PC-9 (cell line): ENCODE measurements around the gene BIRC5. TPM values are rescaled to one million over a fixed set of nuclear protein-coding genes. Genes with fewer than 3 reads are reported as not detected.

Experiments used
- BruUV-seq: library from RNA; stranded (reverse); fragments of 400-500 nt; replicated peaks from 2 replicates; lab custom pipeline; 2021; lab: Mats Ljungman, UMichigan
- CTCF ChIA-PET: fragments of 300-600 bp; sonication (Branson Sonifier 250); formaldehyde crosslinking; loops from one replicate; lab custom pipeline; 2022; ENCODE audit warnings: antibody characterized with exemption; lab: Charles Lee
- POLR2A ChIA-PET: fragments of 300-600 bp; sonication (Branson Sonifier 250); formaldehyde crosslinking; loops from one replicate; lab custom pipeline; 2022; ENCODE audit warnings: antibody characterized with exemption; ENCODE audit not compliant: unreplicated experiment; lab: Charles Lee
- DNase-seq, 2 experiments: peaks; one replicate each; pipeline versions ENCODE4 v3.0.0 to v3.0.0-alpha.2; 2015 to 2022; ENCODE audit warnings: mixed read lengths in 1 of 2
- H2AFZ ChIP-seq: fragments of 200-600 bp; sonication (generic); 2 replicates; pipeline ENCODE4 v1.8.1; 2017; ENCODE audit warnings: antibody characterized with exemption
- H3F3A ChIP-seq: fragments of 200-600 bp; sonication (generic); 2 replicates; pipeline ENCODE4 v1.8.1; 2017; ENCODE audit warnings: antibody characterized with exemption, mild to moderate bottlenecking, low read depth; ENCODE audit not compliant: insufficient read depth
- H3K27ac ChIP-seq: fragments of 200-600 bp; sonication (generic); 2 replicates; pipeline ENCODE4 v1.6.1; 2016; ENCODE audit warnings: mixed run types
- H3K27me3 ChIP-seq: fragments of 200-600 bp; sonication (generic); 2 replicates; pipeline ENCODE4 v1.6.1; 2016; ENCODE audit warnings: low read depth, mixed run types; ENCODE audit not compliant: insufficient read depth
- H3K36me3 ChIP-seq: fragments of 200-600 bp; sonication (generic); 2 replicates; pipeline ENCODE4 v1.6.1; 2016; ENCODE audit warnings: low read depth, mixed run types
- H3K4me1 ChIP-seq: fragments of 200-600 bp; sonication (generic); replicated peaks from 2 replicates; pipeline ENCODE4 v1.6.1; 2016; ENCODE audit warnings: mixed run types; ENCODE audit not compliant: insufficient read depth
- H3K4me2 ChIP-seq: fragments of 200-600 bp; sonication (generic); 2 replicates; pipeline ENCODE4 v1.6.1; 2017; ENCODE audit warnings: mixed run types
- H3K4me3 ChIP-seq: fragments of 200-600 bp; sonication (generic); 2 replicates; pipeline ENCODE4 v1.6.1; 2016; ENCODE audit warnings: mixed run types
- H3K79me2 ChIP-seq: fragments of 200-600 bp; sonication (generic); 2 replicates; pipeline ENCODE4 v1.6.1; 2017; ENCODE audit warnings: low read depth, mixed run types
- H3K9me2 ChIP-seq: fragments of 200-600 bp; sonication (generic); 2 replicates; pipeline ENCODE4 v1.8.1; 2017; ENCODE audit warnings: mild to moderate bottlenecking; ENCODE audit not compliant: insufficient read depth
- H3K9me3 ChIP-seq: fragments of 200-600 bp; sonication (generic); 2 replicates; pipeline ENCODE4 v1.8.1; 2016; ENCODE audit warnings: low read depth; ENCODE audit not compliant: insufficient read depth
- H4K20me1 ChIP-seq: fragments of 200-600 bp; sonication (generic); 2 replicates; pipeline ENCODE4 v1.8.1; 2017; ENCODE audit not compliant: insufficient read depth
- EZH2 ChIP-seq: fragments of 200-600 bp; sonication (generic); IDR thresholded peaks from 2 replicates; pipeline ENCODE4 v1.8.0; 2017; ENCODE audit warnings: antibody characterized with exemption, low read depth
- intact Hi-C: fragments of 100-400 bp; cut with micrococcal nuclease; formaldehyde crosslinking; loops from one replicate; pipeline ENCODE4 v1.10.0; 2022; ENCODE audit not compliant: unreplicated experiment
- total RNA-seq: library from RNA; stranded (reverse); gene quantifications from 2 replicates; pipeline ENCODE4 v1.2.3, GENCODE V29; 2021
- TF ChIP-seq, protein P1 (sequence below): fragments of 200-600 bp; sonication (generic); conservative IDR thresholded peaks from 2 replicates; pipeline ENCODE4 v1.6.1; 2017; ENCODE audit warnings: mixed run types, antibody characterized with exemption, mild to moderate bottlenecking, moderate library complexity

BIRC5 gene
- total RNA-seq, 1 experiment from 2014 or later, result 91.0 TPM

DNA sequence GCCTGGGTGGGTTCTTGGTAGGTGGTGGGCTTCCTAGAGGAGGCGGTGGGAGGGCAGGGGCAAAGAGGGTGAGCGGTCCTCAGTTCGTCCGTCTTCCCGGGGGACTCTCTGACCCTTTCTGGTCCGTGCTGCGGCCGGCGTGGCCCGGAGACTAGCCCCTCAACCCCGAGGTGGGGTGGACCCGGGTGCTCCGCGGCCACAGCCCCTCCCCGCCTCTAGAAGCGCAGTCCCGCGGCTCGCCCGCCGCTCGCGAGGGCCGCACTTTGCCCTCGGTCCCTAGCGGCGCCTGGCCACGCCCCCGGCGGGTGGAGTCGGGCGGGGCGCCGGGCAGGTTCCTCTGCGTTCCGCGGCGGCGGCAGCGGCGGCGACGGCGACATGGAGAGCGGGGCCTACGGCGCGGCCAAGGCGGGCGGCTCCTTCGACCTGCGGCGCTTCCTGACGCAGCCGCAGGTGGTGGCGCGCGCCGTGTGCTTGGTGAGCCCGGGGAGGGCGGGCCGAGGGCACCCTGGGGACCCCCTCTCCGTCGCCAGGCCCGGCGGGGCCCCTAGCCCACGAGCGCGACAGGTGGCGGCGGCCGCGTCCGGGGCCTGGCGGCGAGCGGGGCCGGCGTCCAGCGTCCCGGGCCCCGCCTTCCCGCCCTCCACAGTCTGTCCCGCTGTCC, 45.7 kb upstream of the BIRC5 start, which contains the start of gene SYNGR2:
Gene SYNGR2, plus strand, starts transcription at position 340 of the 661 bp plus-strand sequence. Its CDS starts 36 bp downstream, at position 376.
- Histone ChIP-seq H2AFZ (peak within 1 kb of the TSS; percentile 58; the same call in 1 of the 2 replicates), H4K20me1 (peaks cover 7% of the 10 kb centered on the region; the same call in 1 of the 2 replicates), H3K36me3 (no peaks in the 10 kb centered on the region), H3K9me3 (no peaks in the 10 kb centered on the region), H3K4me3 (peak within 1 kb of the TSS; percentile 67), H3K27ac (no peak within 1 kb of the TSS), H3K79me2 (0 out of 2 replicates have a peak, but pooled peaks cover 6% of the 10 kb centered on the region), H3F3A (peaks cover 15% of the 10 kb centered on the region), H3K4me2 (peak within 1 kb of the TSS; percentile 81), H3K27me3 (no peaks in the 10 kb centered on the region), H3K9me2 (no peaks in the 10 kb centered on the region), H3K4me1 (peaks cover 10% of the 10 kb centered on the region; the same call in 1 of the 2 replicates)
- DNase-seq, result peak; percentile 55 to 89
- ChIA-PET POLR2A (no interaction called here), CTCF (interaction anchor here (0.6 to 1.1 kb wide), 3 partner anchors 18 to 873 kb away, joined by 4 to 7 read pairs (median 5); partner anchors contain the start of gene TK1)
- TF ChIP-seq, protein P1, sequence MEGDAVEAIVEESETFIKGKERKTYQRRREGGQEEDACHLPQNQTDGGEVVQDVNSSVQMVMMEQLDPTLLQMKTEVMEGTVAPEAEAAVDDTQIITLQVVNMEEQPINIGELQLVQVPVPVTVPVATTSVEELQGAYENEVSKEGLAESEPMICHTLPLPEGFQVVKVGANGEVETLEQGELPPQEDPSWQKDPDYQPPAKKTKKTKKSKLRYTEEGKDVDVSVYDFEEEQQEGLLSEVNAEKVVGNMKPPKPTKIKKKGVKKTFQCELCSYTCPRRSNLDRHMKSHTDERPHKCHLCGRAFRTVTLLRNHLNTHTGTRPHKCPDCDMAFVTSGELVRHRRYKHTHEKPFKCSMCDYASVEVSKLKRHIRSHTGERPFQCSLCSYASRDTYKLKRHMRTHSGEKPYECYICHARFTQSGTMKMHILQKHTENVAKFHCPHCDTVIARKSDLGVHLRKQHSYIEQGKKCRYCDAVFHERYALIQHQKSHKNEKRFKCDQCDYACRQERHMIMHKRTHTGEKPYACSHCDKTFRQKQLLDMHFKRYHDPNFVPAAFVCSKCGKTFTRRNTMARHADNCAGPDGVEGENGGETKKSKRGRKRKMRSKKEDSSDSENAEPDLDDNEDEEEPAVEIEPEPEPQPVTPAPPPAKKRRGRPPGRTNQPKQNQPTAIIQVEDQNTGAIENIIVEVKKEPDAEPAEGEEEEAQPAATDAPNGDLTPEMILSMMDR, result no peak
- TF ChIP-seq EZH2, result no peak
- no TSS peak for BruUV-seq
- intact Hi-C loops, result no loop called here

DNA sequence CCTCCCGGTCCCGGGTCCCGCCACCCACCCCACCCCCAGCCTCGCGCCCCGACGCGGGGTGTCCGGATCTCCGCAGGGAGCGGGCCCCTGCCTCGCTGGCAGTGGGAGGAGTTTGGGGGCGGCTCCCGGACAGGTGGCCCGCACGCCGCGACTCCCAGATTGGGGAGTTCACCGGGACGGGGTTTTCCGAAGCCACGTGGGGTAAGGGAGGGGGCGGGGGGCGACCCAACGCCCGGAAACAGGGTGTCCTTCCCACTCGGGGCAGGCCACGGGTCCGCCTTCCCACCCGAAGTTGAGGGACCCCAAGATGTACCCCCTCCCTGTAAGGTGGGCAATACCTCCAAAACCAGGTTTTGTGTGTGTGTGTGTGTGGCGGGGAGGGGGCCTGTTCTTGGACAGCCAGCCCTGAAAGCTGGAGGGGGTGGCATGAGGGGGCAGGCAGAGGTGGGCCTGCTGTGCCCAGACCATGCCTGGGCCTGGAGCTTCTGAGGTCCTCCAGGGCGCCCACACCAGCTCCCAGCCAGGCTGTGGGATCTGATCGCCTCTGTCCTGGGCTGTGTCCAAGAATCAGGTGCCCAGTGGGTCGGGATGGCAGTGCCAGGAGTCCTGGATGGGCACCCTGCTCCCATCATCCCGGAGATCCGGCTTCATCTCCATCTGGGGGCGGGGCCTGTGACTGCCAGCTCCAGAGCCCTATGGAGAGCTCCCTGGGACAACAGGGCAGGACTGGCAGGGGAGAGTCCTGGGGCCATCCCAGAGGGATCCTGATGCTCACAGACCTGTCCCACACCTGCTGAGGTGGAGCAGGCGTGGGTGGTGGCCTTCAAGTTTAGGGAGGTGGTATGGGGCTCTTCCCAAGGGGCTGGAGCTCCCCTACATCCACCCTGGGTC, 44.9 kb upstream of the BIRC5 start:
- TF ChIP-seq EZH2, result no peak
- TF ChIP-seq, protein P1, result no peak
- H3K4me3 ChIP-seq, result peak overlapping the region; percentile 67
- H3K36me3 ChIP-seq, result no peaks in the 10 kb centered on the region
- intact Hi-C loops, result loop anchor here (1.0 kb wide), 1 partner anchor 27 kb away; no protein-coding TSS in a partner anchor
- no TSS peak for BruUV-seq
- no peaks in the 10 kb centered on the region for H3K9me3 ChIP-seq
- peaks cover 23% of the 10 kb centered on the region for H3F3A ChIP-seq
- CTCF ChIA-PET, result interaction anchor here (0.6 to 1.2 kb wide), 7 partner anchors 17 to 872 kb away, joined by 3 to 7 read pairs (median 4); partner anchors contain the start of gene TK1
- H3K27ac ChIP-seq, result no peak overlapping the region
- H3K4me1 ChIP-seq, result peaks cover 10% of the 10 kb centered on the region; the same call in 1 of the 2 replicates
- no peaks in the 10 kb centered on the region for H3K9me2 ChIP-seq
- no peak overlapping the region for H2AFZ ChIP-seq
- POLR2A ChIA-PET, result interaction anchor here (0.6 to 0.7 kb wide), 3 partner anchors 17 to 72 kb away, joined by 4 to 12 read pairs (median 8); no protein-coding TSS in a partner anchor
- no peaks in the 10 kb centered on the region for H3K27me3 ChIP-seq
- peak overlapping the region; percentile 81 for H3K4me2 ChIP-seq
- DNase-seq, result peak in 1 of 2 experiments; percentile 74
- H4K20me1 ChIP-seq, result peaks cover 7% of the 10 kb centered on the region; the same call in 1 of the 2 replicates
- H3K79me2 ChIP-seq, result 0 out of 2 replicates have a peak, but pooled peaks cover 6% of the 10 kb centered on the region
